IMR-90 (cell line): ENCODE results near the gene DYDC1. TPM values are rescaled to one million over a fixed set of nuclear protein-coding genes. Genes with fewer than 3 reads are reported as not detected.

Experiments
- ATAC-seq: fragments of 200-7000 bp; cut with Tn5 transposase; 2 replicates; pipeline ENCODE4 v1.9.1; 2020; ENCODE audit warnings: low read depth, mild to moderate bottlenecking, moderate library complexity
- BruUV-seq: library from RNA; stranded (reverse); fragments of 400-500 nt; replicated peaks from 2 replicates; lab custom pipeline; 2021; lab: Mats Ljungman, UMichigan
- CTCF ChIA-PET: fragments of 300-600 bp; formaldehyde crosslinking; extraction: SDS; loops from one replicate; lab custom pipeline; 2021; ENCODE audit warnings: antibody characterized with exemption; lab: Yijun Ruan, JAX
- POLR2A ChIA-PET: fragments of 300-600 bp; sonication (Branson Sonifier 250); formaldehyde crosslinking; loops from one replicate; lab custom pipeline; 2022; ENCODE audit warnings: antibody characterized with exemption; ENCODE audit not compliant: unreplicated experiment; lab: Charles Lee
- DNase-seq: peaks from one replicate; pipeline ENCODE4 v3.0.0; 2013
- H2AFZ ChIP-seq: replicated peaks from 2 replicates; pipeline ENCODE3; 2013; ENCODE audit warnings: low read length, mild to moderate bottlenecking; ENCODE audit not compliant: poor library complexity
- H2AK5ac ChIP-seq: 2 replicates; pipeline ENCODE4 v1.6.1; 2013; ENCODE audit warnings: low read depth, low read length, inconsistent platforms
- H2AK9ac ChIP-seq: replicated peaks from 2 replicates; pipeline ENCODE3; 2013; ENCODE audit warnings: mild to moderate bottlenecking, low read depth, low read length, moderate library complexity; ENCODE audit not compliant: poor library complexity
- H2BK120ac ChIP-seq: 2 replicates; pipeline ENCODE4 v1.6.1; 2013; ENCODE audit warnings: low read depth, low read length, inconsistent platforms
- H2BK15ac ChIP-seq: 3 replicates; pipeline ENCODE4 v1.6.1; 2013; ENCODE audit warnings: low read depth, low read length, inconsistent platforms
- H2BK20ac ChIP-seq: 2 replicates; pipeline ENCODE4 v1.6.1; 2013; ENCODE audit warnings: low read depth, mild to moderate bottlenecking, inconsistent platforms, low read length, moderate library complexity
- H2BK5ac ChIP-seq: 2 replicates; pipeline ENCODE4 v1.6.1; 2013; ENCODE audit warnings: mild to moderate bottlenecking, low read depth, low read length, inconsistent platforms; ENCODE audit not compliant: poor library complexity, severe bottlenecking
- H3K14ac ChIP-seq: replicated peaks from 2 replicates; pipeline ENCODE4 v1.6.1; 2013; ENCODE audit warnings: low read depth, low read length, inconsistent platforms
- H3K18ac ChIP-seq: 2 replicates; pipeline ENCODE4 v1.6.1; 2013; ENCODE audit warnings: low read depth, low read length, control low read depth
- H3K23ac ChIP-seq: 2 replicates; pipeline ENCODE4 v1.6.1; 2013; ENCODE audit warnings: low read depth, low read length, inconsistent platforms
- H3K27ac ChIP-seq: 2 replicates; pipeline ENCODE4 v1.5.1; 2013; ENCODE audit warnings: mild to moderate bottlenecking, control low read depth, low read length; ENCODE audit not compliant: insufficient read depth
- H3K27me3 ChIP-seq: 2 replicates; pipeline ENCODE4 v1.6.1; 2013; ENCODE audit warnings: low read length; ENCODE audit not compliant: control insufficient read depth, insufficient read depth
- H3K36me3 ChIP-seq: 2 replicates; pipeline ENCODE4 v1.6.1; 2013; ENCODE audit warnings: low read length, mixed read lengths; ENCODE audit not compliant: control insufficient read depth, insufficient read depth
- H3K4ac ChIP-seq: 2 replicates; pipeline ENCODE4 v1.6.1; 2013; ENCODE audit warnings: low read depth, low read length, inconsistent platforms
- H3K4me1 ChIP-seq: 2 replicates; pipeline ENCODE4 v1.6.1; 2013; ENCODE audit warnings: low read length, mixed read lengths; ENCODE audit not compliant: control insufficient read depth, insufficient read depth
- H3K4me2 ChIP-seq: 2 replicates; pipeline ENCODE4 v1.6.1; 2013; ENCODE audit warnings: low read depth, mild to moderate bottlenecking, control low read depth, low read length, moderate library complexity
- H3K4me3 ChIP-seq: 2 replicates; pipeline ENCODE4 v1.5.1; 2013; ENCODE audit warnings: low read depth, mild to moderate bottlenecking, control low read depth, low read length, moderate library complexity; ENCODE audit not compliant: insufficient read depth
- H3K56ac ChIP-seq: 2 replicates; pipeline ENCODE4 v1.6.1; 2013; ENCODE audit warnings: low read length, inconsistent platforms; ENCODE audit not compliant: insufficient read depth; ENCODE audit errors: extremely low read depth
- H3K79me1 ChIP-seq, 2 experiments: 2 replicates each; pipeline ENCODE4 v1.6.1; 2013; ENCODE audit warnings: low read length in 2 of 2, inconsistent platforms in 1 of 2, low read depth in 1 of 2
- H3K9ac ChIP-seq: 2 replicates; pipeline ENCODE4 v1.6.1; 2013; ENCODE audit warnings: low read depth, low read length, control low read depth
- H3K9me1 ChIP-seq: 2 replicates; pipeline ENCODE4 v1.6.1; 2013; ENCODE audit warnings: low read length, inconsistent platforms; ENCODE audit not compliant: insufficient read depth
- H3K9me3 ChIP-seq: 2 replicates; pipeline ENCODE4 v1.6.1; 2013; ENCODE audit warnings: low read length; ENCODE audit not compliant: control insufficient read depth, insufficient read depth
- H4K20me1 ChIP-seq: 2 replicates; pipeline ENCODE4 v1.6.1; 2013; ENCODE audit warnings: low read length, inconsistent platforms; ENCODE audit not compliant: insufficient read depth
- H4K5ac ChIP-seq: 2 replicates; pipeline ENCODE4 v1.6.1; 2013; ENCODE audit warnings: mild to moderate bottlenecking, low read depth, low read length, control low read depth
- H4K8ac ChIP-seq, 2 experiments: 2 replicates each; pipeline ENCODE4 v1.6.1; 2013; ENCODE audit warnings: low read depth in 2 of 2, low read length in 2 of 2, control low read depth in 1 of 2, inconsistent platforms in 1 of 2
- H4K91ac ChIP-seq: 2 replicates; pipeline ENCODE4 v1.6.1; 2013; ENCODE audit warnings: low read depth, low read length, inconsistent platforms; ENCODE audit not compliant: insufficient read depth
- CHD1 ChIP-seq: IDR thresholded peaks from 2 replicates; pipeline ENCODE4 v1.6.1; 2012; ENCODE audit warnings: low read depth, low read length, improper control_type of control experiment
- MAFK ChIP-seq: IDR thresholded peaks from 2 replicates; pipeline ENCODE4 v1.6.1; 2012; ENCODE audit warnings: low read depth, low read length, improper control_type of control experiment
- MXI1 ChIP-seq: IDR thresholded peaks from 2 replicates; pipeline ENCODE4 v1.6.1; 2012; ENCODE audit warnings: low read depth, mild to moderate bottlenecking, low read length, moderate library complexity, borderline replicate concordance
- SMC3 ChIP-seq: fragments of 150-350 bp; IDR thresholded peaks from 2 replicates; pipeline ENCODE4 v1.6.1; 2016; ENCODE audit warnings: low read depth, mild to moderate bottlenecking, antibody characterized with exemption, low read length, moderate library complexity
- WGBS, 2 experiments: methylation state at CpG; one replicate each; pipeline versions ENCODE4 v1.1.5 to v1.1.7; 2013; ENCODE audit warnings: missing lambda C conversion rate in 2 of 2; ENCODE audit not compliant: insufficient read length in 1 of 2; ENCODE audit errors: extremely low coverage in 2 of 2; 5-methylcytosine and 5-hydroxymethylcytosine counted together
- dilution Hi-C: fragments of 300-500 bp; cut with HindIII; formaldehyde crosslinking; loops from one replicate; pipeline ENCODE4 v1.14.3; 2018; ENCODE audit warnings: low sequenced_read_pairs; ENCODE audit not compliant: unreplicated experiment
- in situ Hi-C: fragments of 300-500 bp; cut with MboI; formaldehyde crosslinking; loops from 3 replicates; pipeline ENCODE4 v1.14.3; 2019; ENCODE audit warnings: low sequenced_read_pairs, inconsistent platforms, mixed read lengths
- intact Hi-C: fragments of 100-400 bp; cut with micrococcal nuclease; formaldehyde crosslinking; loops from 2 replicates; pipeline ENCODE4 v1.10.0; 2022
- polyA plus RNA-seq, 3 experiments: library from polyadenylated mRNA; depleted of rRNA; stranded (reverse); fragments of >200 nt; gene quantifications; 2 replicates each; pipeline ENCODE4 v1.2.3, GENCODE V29; 2012; ENCODE audit warnings: low replicate concordance in 1 of 3
- total RNA-seq: library from RNA; depleted of rRNA; stranded (reverse); fragments of >200 nt; gene quantifications from 2 replicates; pipeline ENCODE4 v1.2.3, GENCODE V29; 2012

The DYDC1 gene
- total and polyA plus RNA-seq, 2 of the 4 experiments (the other 2 are of a cell fraction) = not detected

- BruUV-seq = no TSS peak
- H2AK5ac ChIP-seq = no peak overlapping the region
- TF ChIP-seq MAFK (no peak), CHD1 (no peak), MXI1 (no peak), SMC3 (no peak)
- H2BK120ac ChIP-seq = no peak overlapping the region
- H4K8ac ChIP-seq = no peak overlapping the region
- H2BK5ac ChIP-seq = no peak overlapping the region
- no peaks in the 10 kb centered on the region for H3K4me1 ChIP-seq
- POLR2A ChIA-PET = no interaction called here
- no peak overlapping the region for H3K23ac ChIP-seq
- H3K36me3 ChIP-seq = no peaks in the 10 kb centered on the region
- H2BK15ac ChIP-seq = no peak overlapping the region
- CTCF ChIA-PET = no interaction called here
- no peak overlapping the region for H3K4ac ChIP-seq
- intact Hi-C loops (no loop called here), dilution Hi-C loops (no loop called here), in situ Hi-C loops (no loop called here)
- peak; percentile 40; the same call in 1 of the 2 replicates for ATAC-seq
- no peaks in the 10 kb centered on the region for H4K20me1 ChIP-seq
- H4K91ac ChIP-seq = no peak overlapping the region
- H3K14ac ChIP-seq = no peak overlapping the region
- H3K9me1 ChIP-seq = no peaks in the 10 kb centered on the region
- no peaks in the 10 kb centered on the region for H3K79me1 ChIP-seq
- H3K27me3 ChIP-seq = no peaks in the 10 kb centered on the region; the same call in 1 of the 2 replicates
- no peak overlapping the region for H3K4me2 ChIP-seq
- H3K9ac ChIP-seq = no peak overlapping the region
- no peak overlapping the region for H3K18ac ChIP-seq
- H3K56ac ChIP-seq = no peak overlapping the region
- H3K9me3 ChIP-seq = peaks cover 8% of the 10 kb centered on the region
- H2AFZ ChIP-seq = no peak overlapping the region
- no peak overlapping the region for H4K5ac ChIP-seq
- DNase-seq = no peak
- H2BK20ac ChIP-seq = no peak overlapping the region
- no peak overlapping the region for H3K4me3 ChIP-seq
- H3K27ac ChIP-seq = no peak overlapping the region
- WGBS, 2 experiments = no CpG with 5 or more reads among the region's 1 CpG
- H2AK9ac ChIP-seq = no peak overlapping the region
Observed at GRCh38 chr10:80365510-80365909, 9.0 kb upstream of the DYDC1 start.
